AG04449 (cell line): ENCODE data around the gene CHTF8.

Experiments used
- CTCF ChIA-PET: fragments of 350-600 bp; formaldehyde crosslinking; extraction: SDS; loops from one replicate; lab custom pipeline; 2021; ENCODE audit warnings: antibody characterized with exemption; lab: Yijun Ruan, JAX
- POLR2A ChIA-PET: fragments of 400-600, 350-600 bp; formaldehyde crosslinking; extraction: SDS; loops from one replicate; lab custom pipeline; 2020; ENCODE audit warnings: antibody characterized with exemption, inconsistent platforms; lab: Yijun Ruan, JAX
- DNase-seq: peaks from one replicate; pipeline ENCODE4 v3.0.0-alpha.2; 2010; ENCODE audit warnings: low read depth, low spot score
- H3K4me3 ChIP-seq: 2 replicates; pipeline ENCODE4 v1.5.1; 2011; ENCODE audit warnings: low read depth, mild to moderate bottlenecking, control low read depth, low read length
- CTCF ChIP-seq: IDR thresholded peaks from one replicate; pipeline ENCODE4 v1.5.1; 2011; ENCODE audit warnings: mild to moderate bottlenecking, moderate library complexity, low read length, control low read depth, inconsistent platforms; ENCODE audit not compliant: insufficient read depth; ENCODE audit errors: missing control alignments

CHTF8 gene

GRCh38 chr16:69116256-69116875 lies 16.0 kb downstream of the CHTF8 start:
- ChIA-PET POLR2A (interaction anchor here (0.6 kb wide), 1 partner anchor 179 kb away, joined by 3 read pairs; no protein-coding TSS in a partner anchor), CTCF (interaction anchor here (0.6 to 16.2 kb wide), 9 partner anchors 6 to 526 kb away, joined by 3 to 303 read pairs (median 4); partner anchors contain the start of genes HAS3 and TANGO6)
- TF ChIP-seq CTCF, result no peak
- DNase-seq, result no peak
- no peak overlapping the region for H3K4me3 ChIP-seq

- TF ChIP-seq CTCF, result no peak
- no peak overlapping the region for H3K4me3 ChIP-seq
- ChIA-PET POLR2A (no interaction called here), CTCF (interaction anchor here (0.6 to 16.2 kb wide), 7 partner anchors 6 to 587 kb away, joined by 3 to 303 read pairs (median 5); partner anchors contain the start of genes HAS3 and TANGO6)
- no peak for DNase-seq
Observed at GRCh38 chr16:69115837-69116236, 16.6 kb downstream of the CHTF8 start.

- CTCF ChIA-PET, result interaction anchor here (0.6 to 16.2 kb wide), 5 partner anchors 7 to 587 kb away, joined by 3 to 303 read pairs (median 7); partner anchors contain the start of genes HAS3 and TANGO6
- DNase-seq, result no peak
- POLR2A ChIA-PET, result no interaction called here
- TF ChIP-seq CTCF, result no peak
- H3K4me3 ChIP-seq, result no peak overlapping the region
Observed at GRCh38 chr16:69115361-69115760, 17.0 kb downstream of the CHTF8 start.

GRCh38 chr16:69114976-69115355 lies 17.4 kb downstream of the CHTF8 start:
- no peak overlapping the region for H3K4me3 ChIP-seq
- ChIA-PET CTCF (interaction anchor here (1.3 to 16.2 kb wide), 3 partner anchors 7 to 268 kb away, joined by 5 to 303 read pairs (median 142); partner anchors contain the start of gene TANGO6), POLR2A (interaction anchor here (0.6 kb wide), 1 partner anchor 13 kb away, joined by 4 read pairs; no protein-coding TSS in a partner anchor)
- no peak for TF ChIP-seq CTCF
- DNase-seq, result no peak

GRCh38 chr16:69114346-69114975 lies 17.9 kb downstream of the CHTF8 start:
- DNase-seq, result no peak
- ChIA-PET POLR2A (interaction anchor here (0.6 kb wide), 1 partner anchor 14 kb away, joined by 4 read pairs; no protein-coding TSS in a partner anchor), CTCF (interaction anchor here (0.9 to 16.2 kb wide), 10 partner anchors 8 to 283 kb away, joined by 3 to 303 read pairs (median 5); partner anchors contain the start of genes HAS3 and TANGO6)
- no peak overlapping the region for H3K4me3 ChIP-seq
- no peak for TF ChIP-seq CTCF

- ChIA-PET POLR2A (no interaction called here), CTCF (interaction anchor here (0.9 to 16.2 kb wide), 15 partner anchors 8 to 266 kb away, joined by 3 to 303 read pairs (median 5); partner anchors contain the start of genes HAS3 and TANGO6)
- DNase-seq, result no peak
- H3K4me3 ChIP-seq, result no peak overlapping the region
- TF ChIP-seq CTCF, result no peak
Observed at GRCh38 chr16:69113216-69113615, 19.2 kb downstream of the CHTF8 start.
